Ishikawa (cell line): ENCODE measurements around the gene GSTCD.

Source experiments
- CEBPB ChIP-seq: IDR thresholded peaks from 2 replicates; pipeline ENCODE4 v1.6.1; 2012
- CREB1 ChIP-seq: IDR thresholded peaks from 2 replicates; pipeline ENCODE4 v1.6.1; 2012; ENCODE audit warnings: low read depth
- EGR1 ChIP-seq: IDR thresholded peaks from 2 replicates; pipeline ENCODE4 v1.6.1; 2012
- EP300 ChIP-seq: IDR thresholded peaks from 2 replicates; pipeline ENCODE4 v1.6.1; 2012; ENCODE audit warnings: borderline replicate concordance
- FOXM1 ChIP-seq: IDR thresholded peaks from 2 replicates; pipeline ENCODE4 v1.6.1; 2012; ENCODE audit warnings: low read depth, borderline replicate concordance
- NFIC ChIP-seq: IDR thresholded peaks from 2 replicates; pipeline ENCODE4 v1.6.1; 2012
- RAD21 ChIP-seq: IDR thresholded peaks from 2 replicates; pipeline ENCODE4 v1.6.1; 2012; ENCODE audit warnings: low read depth
- TAF1 ChIP-seq: IDR thresholded peaks from 2 replicates; pipeline ENCODE4 v1.6.1; 2012; ENCODE audit warnings: low read depth, mild to moderate bottlenecking
- TCF12 ChIP-seq: IDR thresholded peaks from 2 replicates; pipeline ENCODE4 v1.6.1; 2012; ENCODE audit warnings: low read depth
- TEAD4 ChIP-seq: IDR thresholded peaks from 2 replicates; pipeline ENCODE4 v1.6.1; 2012
- USF1 ChIP-seq: IDR thresholded peaks from 2 replicates; pipeline ENCODE4 v1.6.1; 2012
- YY1 ChIP-seq: IDR thresholded peaks from 2 replicates; pipeline ENCODE4 v1.6.1; 2012; ENCODE audit warnings: low read depth
- ZBTB7A ChIP-seq: IDR thresholded peaks from 2 replicates; pipeline ENCODE4 v1.6.1; 2012; ENCODE audit warnings: low read depth
- TF ChIP-seq, protein P1 (sequence below): IDR thresholded peaks from 2 replicates; pipeline ENCODE4 v1.6.1; 2012
- TF ChIP-seq, protein P2 (sequence below): IDR thresholded peaks from 2 replicates; pipeline ENCODE4 v1.6.1; 2012; ENCODE audit warnings: low read depth, mild to moderate bottlenecking

Gene GSTCD

DNA sequence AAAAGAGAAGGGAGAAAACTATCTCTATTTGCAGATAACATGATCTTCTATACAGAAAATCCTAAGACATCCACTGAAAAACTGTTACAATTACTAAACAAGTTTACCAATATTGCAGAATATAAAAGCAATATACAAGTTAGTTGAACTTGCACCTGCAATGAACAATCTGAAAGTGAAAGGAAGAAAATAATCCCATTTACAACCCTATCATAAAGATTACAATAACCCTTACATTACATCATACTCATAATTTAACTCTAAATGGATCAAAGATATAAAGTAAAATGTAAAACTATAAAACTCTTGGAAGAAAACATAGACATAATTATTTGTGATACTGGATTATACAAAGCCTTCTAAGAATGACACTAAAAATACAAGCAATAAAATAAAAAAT lies 77.2 kb downstream of the GSTCD start:
- TF ChIP-seq TEAD4, result no peak
- no peak for TF ChIP-seq CREB1
- TF ChIP-seq RAD21, result no peak
- TF ChIP-seq, protein P1, sequence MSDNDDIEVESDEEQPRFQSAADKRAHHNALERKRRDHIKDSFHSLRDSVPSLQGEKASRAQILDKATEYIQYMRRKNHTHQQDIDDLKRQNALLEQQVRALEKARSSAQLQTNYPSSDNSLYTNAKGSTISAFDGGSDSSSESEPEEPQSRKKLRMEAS, result no peak
- no peak for TF ChIP-seq ZBTB7A
- TF ChIP-seq YY1, result no peak
- no peak for TF ChIP-seq CEBPB
- TF ChIP-seq USF1, result no peak
- no peak for TF ChIP-seq EGR1
- TF ChIP-seq FOXM1, result no peak
- TF ChIP-seq EP300, result no peak
- TF ChIP-seq TAF1, result no peak
- TF ChIP-seq, protein P2, sequence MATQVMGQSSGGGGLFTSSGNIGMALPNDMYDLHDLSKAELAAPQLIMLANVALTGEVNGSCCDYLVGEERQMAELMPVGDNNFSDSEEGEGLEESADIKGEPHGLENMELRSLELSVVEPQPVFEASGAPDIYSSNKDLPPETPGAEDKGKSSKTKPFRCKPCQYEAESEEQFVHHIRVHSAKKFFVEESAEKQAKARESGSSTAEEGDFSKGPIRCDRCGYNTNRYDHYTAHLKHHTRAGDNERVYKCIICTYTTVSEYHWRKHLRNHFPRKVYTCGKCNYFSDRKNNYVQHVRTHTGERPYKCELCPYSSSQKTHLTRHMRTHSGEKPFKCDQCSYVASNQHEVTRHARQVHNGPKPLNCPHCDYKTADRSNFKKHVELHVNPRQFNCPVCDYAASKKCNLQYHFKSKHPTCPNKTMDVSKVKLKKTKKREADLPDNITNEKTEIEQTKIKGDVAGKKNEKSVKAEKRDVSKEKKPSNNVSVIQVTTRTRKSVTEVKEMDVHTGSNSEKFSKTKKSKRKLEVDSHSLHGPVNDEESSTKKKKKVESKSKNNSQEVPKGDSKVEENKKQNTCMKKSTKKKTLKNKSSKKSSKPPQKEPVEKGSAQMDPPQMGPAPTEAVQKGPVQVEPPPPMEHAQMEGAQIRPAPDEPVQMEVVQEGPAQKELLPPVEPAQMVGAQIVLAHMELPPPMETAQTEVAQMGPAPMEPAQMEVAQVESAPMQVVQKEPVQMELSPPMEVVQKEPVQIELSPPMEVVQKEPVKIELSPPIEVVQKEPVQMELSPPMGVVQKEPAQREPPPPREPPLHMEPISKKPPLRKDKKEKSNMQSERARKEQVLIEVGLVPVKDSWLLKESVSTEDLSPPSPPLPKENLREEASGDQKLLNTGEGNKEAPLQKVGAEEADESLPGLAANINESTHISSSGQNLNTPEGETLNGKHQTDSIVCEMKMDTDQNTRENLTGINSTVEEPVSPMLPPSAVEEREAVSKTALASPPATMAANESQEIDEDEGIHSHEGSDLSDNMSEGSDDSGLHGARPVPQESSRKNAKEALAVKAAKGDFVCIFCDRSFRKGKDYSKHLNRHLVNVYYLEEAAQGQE, result no peak

- TF ChIP-seq CREB1 (no peak), NFIC (no peak), TCF12 (no peak), USF1 (no peak)
Observed at GRCh38 chr4:105786748-105787147, 78.2 kb downstream of the GSTCD start.

GRCh38 chr4:105797225-105797624 lies 88.6 kb downstream of the GSTCD start:
- TF ChIP-seq CREB1 (no peak), USF1 (no peak), NFIC (no peak), YY1 (no peak), EGR1 (no peak), ZBTB7A (no peak), FOXM1 (no peak), TCF12 (no peak), CEBPB (no peak), TAF1 (no peak), RAD21 (no peak), TEAD4 (no peak), EP300 (no peak)
- TF ChIP-seq, protein P1, result no peak
- TF ChIP-seq, protein P2, result no peak

- TF ChIP-seq YY1 (no peak), EP300 (no peak), TAF1 (no peak), TEAD4 (no peak)
Observed at GRCh38 chr4:105805501-105806120, 97.0 kb downstream of the GSTCD start.

GRCh38 chr4:105807496-105807895 lies 98.9 kb downstream of the GSTCD start:
- TF ChIP-seq FOXM1 (no peak), CREB1 (no peak), EP300 (no peak), YY1 (no peak), EGR1 (no peak), CEBPB (no peak), TAF1 (no peak), TEAD4 (no peak), RAD21 (no peak), NFIC (no peak), TCF12 (no peak), ZBTB7A (no peak), USF1 (no peak)
- TF ChIP-seq, protein P2, result no peak
- TF ChIP-seq, protein P1, result no peak
